Measurements from ENCODE around the gene SLC35A4. TPM values are rescaled to one million over a fixed set of nuclear protein-coding genes. Genes with fewer than 3 reads are reported as not detected.

The SLC35A4 gene
- total and polyA plus RNA-seq, 2 donors (not counting 1 experiment from before 2014, with no cell fraction given), result 48.6 to 57.8 TPM

DNA sequence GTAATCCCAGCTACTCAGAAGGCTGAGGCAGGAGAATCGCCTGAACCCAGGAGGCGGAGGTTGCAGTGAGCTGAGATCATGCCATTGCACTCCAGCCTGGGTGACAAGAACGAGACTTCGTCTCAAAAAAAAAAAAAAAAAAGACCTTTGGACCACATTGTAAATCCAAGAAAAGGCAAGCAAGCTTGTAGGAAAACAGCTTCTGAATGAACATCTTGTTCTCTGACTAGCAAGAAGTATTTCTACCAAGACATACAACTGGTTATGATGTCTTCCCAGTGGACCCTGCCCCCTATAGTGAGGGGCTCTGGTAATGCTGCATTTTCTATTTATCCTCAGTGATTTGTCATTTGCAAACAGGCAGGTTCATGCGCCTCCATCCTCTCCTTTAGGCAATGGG, 21.7 kb upstream of the SLC35A4 start:
- Histone ChIP-seq H3K4me1 (ENCODE audit: control insufficient read depth in 2 of 2, insufficient read depth in 2 of 2, low read length in 2 of 2) (peaks cover 3 to 12% of the 10 kb centered on the region in 2 donors), H4K20me1 (ENCODE audit: control insufficient read depth, insufficient read depth, low read length, poor library complexity, severe bottlenecking) (no peaks in the 10 kb centered on the region), H3K9me3 (ENCODE audit: control extremely low read depth in 1 of 3, control insufficient read depth in 2 of 3, insufficient read depth in 1 of 3, low read length in 2 of 3) (no peaks in the 10 kb centered on the region), H3K36me3 (replicated peaks in 1 of 2; ENCODE audit: control extremely low read depth in 1 of 2, control insufficient read depth in 1 of 2, extremely low read depth in 1 of 2, insufficient read depth in 2 of 2, low read length in 1 of 2) (peaks cover 6 to 48% of the 10 kb centered on the region in 2 experiments), H3K4me3 (ENCODE audit: control extremely low read depth in 1 of 5, extremely low read depth in 1 of 5, insufficient read depth in 1 of 5, low read depth in 2 of 5, low read length in 4 of 5) (no peak overlapping the region), H3K9ac (ENCODE audit: low read length) (no peak overlapping the region), H2AFZ (ENCODE audit: insufficient read depth, low read depth, low read length, poor library complexity, severe bottlenecking) (no peak overlapping the region), H3K79me2 (ENCODE audit: control insufficient read depth, insufficient read depth, low read length) (peaks cover 1% of the 10 kb centered on the region), H3K4me2 (replicated peaks; ENCODE audit: low read depth, low read length, poor library complexity, severe bottlenecking) (no peak overlapping the region), H3K27me3 (replicated peaks in 1 of 4; ENCODE audit: control extremely low read depth in 1 of 4, control insufficient read depth in 3 of 4, insufficient read depth in 4 of 4, low read length in 3 of 4) (no peaks in the 10 kb centered on the region), H3K27ac (ENCODE audit: low read length in 2 of 2) (no peak overlapping the region)
- Mint-ChIP-seq H3K4me3 (no peak overlapping the region), H3K9me3 (ENCODE audit: insufficient read depth) (no peaks in the 10 kb centered on the region), H3K27ac (no peak overlapping the region), H3K27me3 (no peaks in the 10 kb centered on the region), H3K4me1 (peaks cover 9% of the 10 kb centered on the region)
- DNase-seq, result no peak
- ChIA-PET POLR2A (interaction anchor here (0.6 kb wide), 1 partner anchor 10 kb away, joined by 4 read pairs; no protein-coding TSS in a partner anchor), CTCF (interaction anchor here (0.7 kb wide), 1 partner anchor 96 kb away, joined by 4 read pairs; the partner anchor contains the start of gene TMCO6)
- intact Hi-C loops (cut with micrococcal nuclease), result no loop called here
- ATAC-seq (ENCODE audit: low read depth), result no peak
- 100% methylated on average over 3 of the region's 5 CpGs for WGBS (ENCODE audit: insufficient coverage)
- TF ChIP-seq, protein P1, sequence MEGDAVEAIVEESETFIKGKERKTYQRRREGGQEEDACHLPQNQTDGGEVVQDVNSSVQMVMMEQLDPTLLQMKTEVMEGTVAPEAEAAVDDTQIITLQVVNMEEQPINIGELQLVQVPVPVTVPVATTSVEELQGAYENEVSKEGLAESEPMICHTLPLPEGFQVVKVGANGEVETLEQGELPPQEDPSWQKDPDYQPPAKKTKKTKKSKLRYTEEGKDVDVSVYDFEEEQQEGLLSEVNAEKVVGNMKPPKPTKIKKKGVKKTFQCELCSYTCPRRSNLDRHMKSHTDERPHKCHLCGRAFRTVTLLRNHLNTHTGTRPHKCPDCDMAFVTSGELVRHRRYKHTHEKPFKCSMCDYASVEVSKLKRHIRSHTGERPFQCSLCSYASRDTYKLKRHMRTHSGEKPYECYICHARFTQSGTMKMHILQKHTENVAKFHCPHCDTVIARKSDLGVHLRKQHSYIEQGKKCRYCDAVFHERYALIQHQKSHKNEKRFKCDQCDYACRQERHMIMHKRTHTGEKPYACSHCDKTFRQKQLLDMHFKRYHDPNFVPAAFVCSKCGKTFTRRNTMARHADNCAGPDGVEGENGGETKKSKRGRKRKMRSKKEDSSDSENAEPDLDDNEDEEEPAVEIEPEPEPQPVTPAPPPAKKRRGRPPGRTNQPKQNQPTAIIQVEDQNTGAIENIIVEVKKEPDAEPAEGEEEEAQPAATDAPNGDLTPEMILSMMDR (IDR thresholded peaks at IDR 0.05), result no peak
- TF ChIP-seq EZH2 (IDR thresholded peaks at IDR 0.05; ENCODE audit: borderline replicate concordance, insufficient read depth, low read depth, low read length, poor library complexity, severe bottlenecking), result no peak

DNA sequence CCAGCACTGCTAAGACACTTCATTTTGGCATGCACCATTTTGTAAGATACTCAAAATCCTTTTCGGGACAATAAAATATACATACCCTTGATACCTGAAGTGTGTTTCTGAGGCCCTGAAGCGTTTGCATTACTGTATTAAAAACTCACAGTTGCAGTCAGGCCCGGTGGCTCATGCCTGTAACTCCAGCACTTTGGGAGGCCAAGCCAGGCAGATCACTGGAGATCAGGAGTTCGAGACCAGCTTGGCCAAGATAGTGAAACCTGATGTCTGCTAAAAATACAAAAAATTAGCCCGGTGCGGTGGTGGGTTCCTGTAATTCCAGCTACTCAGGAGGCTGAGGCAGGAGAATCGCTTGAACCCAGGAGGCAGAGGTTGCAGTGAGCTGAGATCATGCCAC, 19.6 kb upstream of the SLC35A4 start:
- POLR2A ChIA-PET, result interaction anchor here (0.7 kb wide), 1 partner anchor 13 kb away, joined by 5 read pairs; no protein-coding TSS in a partner anchor
- H3K4me2 ChIP-seq (replicated peaks; ENCODE audit: low read depth, low read length, poor library complexity, severe bottlenecking), result no peak overlapping the region
- WGBS (ENCODE audit: insufficient coverage), result 100% methylated on average over 6 of the region's 7 CpGs
- peaks cover 10 to 30% of the 10 kb centered on the region in 2 donors for H3K4me1 ChIP-seq (ENCODE audit: control insufficient read depth in 2 of 2, insufficient read depth in 2 of 2, low read length in 2 of 2)
- peaks cover 4% of the 10 kb centered on the region for H3K79me2 ChIP-seq (ENCODE audit: control insufficient read depth, insufficient read depth, low read length)
- H3K4me1 Mint-ChIP-seq, result peaks cover 27% of the 10 kb centered on the region
- H4K20me1 ChIP-seq (ENCODE audit: control insufficient read depth, insufficient read depth, low read length, poor library complexity, severe bottlenecking), result no peaks in the 10 kb centered on the region
- no peak for ATAC-seq (ENCODE audit: low read depth)
- DNase-seq, result no peak
- H3K9me3 ChIP-seq (ENCODE audit: control extremely low read depth in 1 of 3, control insufficient read depth in 2 of 3, insufficient read depth in 1 of 3, low read length in 2 of 3), result no peaks in the 10 kb centered on the region
- H3K27ac Mint-ChIP-seq, result no peak overlapping the region
- H3K9ac ChIP-seq (ENCODE audit: low read length), result no peak overlapping the region
- no peaks in the 10 kb centered on the region for H3K27me3 ChIP-seq (replicated peaks in 1 of 4; ENCODE audit: control extremely low read depth in 1 of 4, control insufficient read depth in 3 of 4, insufficient read depth in 4 of 4, low read length in 3 of 4)
- CTCF ChIA-PET, result no interaction called here
- no peaks in the 10 kb centered on the region for H3K9me3 Mint-ChIP-seq (ENCODE audit: insufficient read depth)
- no peak overlapping the region for H3K27ac ChIP-seq (ENCODE audit: low read length in 2 of 2)
- TF ChIP-seq EZH2 (IDR thresholded peaks at IDR 0.05; ENCODE audit: borderline replicate concordance, insufficient read depth, low read depth, low read length, poor library complexity, severe bottlenecking), result no peak
- TF ChIP-seq, protein P1 (IDR thresholded peaks at IDR 0.05), result no peak
- intact Hi-C loops (cut with micrococcal nuclease), result loop anchor here (5.0 kb wide), 1 partner anchor 157 kb away; the partner anchor contains the start of gene ZMAT2
- H3K4me3 ChIP-seq (ENCODE audit: control extremely low read depth in 1 of 5, extremely low read depth in 1 of 5, insufficient read depth in 1 of 5, low read depth in 2 of 5, low read length in 4 of 5), result no peak overlapping the region
- H3K36me3 ChIP-seq (replicated peaks in 1 of 2; ENCODE audit: control extremely low read depth in 1 of 2, control insufficient read depth in 1 of 2, extremely low read depth in 1 of 2, insufficient read depth in 2 of 2, low read length in 1 of 2), result peaks cover 0 to 35% of the 10 kb centered on the region in 2 experiments
- no peak overlapping the region for H3K4me3 Mint-ChIP-seq
- H3K27me3 Mint-ChIP-seq, result no peaks in the 10 kb centered on the region
- no peak overlapping the region for H2AFZ ChIP-seq (ENCODE audit: insufficient read depth, low read depth, low read length, poor library complexity, severe bottlenecking)

Measured in B cell (primary cell).